ENCODE results near the gene PDIA4. TPM values are rescaled to one million over a fixed set of nuclear protein-coding genes. Genes with fewer than 3 reads are reported as not detected.
"Not testable (repeated sequence)": the region's sequence is repeated elsewhere in the genome, so short reads cannot be mapped to it uniquely, and the experiment has no call there.

Gene PDIA4
- total and polyA plus RNA-seq, 7 donors = 9.8 to 29.2 (median 14.5) TPM

- intact Hi-C loops (cut with DNase I) = loop anchor here in 1 of 2 donors (5.0 kb wide), 1 partner anchor 61 kb away; no protein-coding TSS in a partner anchor
- no peak for TF ChIP-seq CTCF (IDR thresholded peaks at IDR 0.05)
- 76 to 82% (median 77%) methylated on average over 4 of the region's 4 CpGs for WGBS, 3 donors
- H3K4me3 ChIP-seq = no peak overlapping the region
- no peaks in the 10 kb centered on the region for H3K4me1 ChIP-seq
- no peak overlapping the region for H3K27ac ChIP-seq
- ATAC-seq (no peak), DNase-seq (no peak)
- H3K9me3 ChIP-seq = no peaks in the 10 kb centered on the region
- no peaks in the 10 kb centered on the region for H3K27me3 ChIP-seq (ENCODE audit: insufficient read depth in 3 of 3, low read length in 2 of 3)
- H3K36me3 ChIP-seq (ENCODE audit: insufficient read depth in 1 of 2, low read depth in 1 of 2) = peaks cover 0 to 43% of the 10 kb centered on the region in 2 donors
Observed at GRCh38 chr7:149067869-149068268, 39.6 kb upstream of the PDIA4 start.

GRCh38 chr7:149063476-149063875 lies 35.2 kb upstream of the PDIA4 start:
- H3K4me3 ChIP-seq = no peak overlapping the region
- no peaks in the 10 kb centered on the region for H3K4me1 ChIP-seq
- no peak overlapping the region for H3K27ac ChIP-seq
- TF ChIP-seq CTCF (IDR thresholded peaks at IDR 0.05) = no peak
- no peaks in the 10 kb centered on the region for H3K9me3 ChIP-seq
- H3K36me3 ChIP-seq (ENCODE audit: insufficient read depth in 1 of 2, low read depth in 1 of 2) = peaks cover 0 to 8% of the 10 kb centered on the region in 2 donors
- ATAC-seq = no peak
- H3K27me3 ChIP-seq (ENCODE audit: insufficient read depth in 3 of 3, low read length in 2 of 3) = no peaks in the 10 kb centered on the region
- DNase-seq = no peak
- intact Hi-C loops (cut with DNase I) = no loop called here

GRCh38 chr7:149062217-149062899 lies 34.1 kb upstream of the PDIA4 start:
- H3K27me3 ChIP-seq (ENCODE audit: insufficient read depth in 3 of 3, low read length in 2 of 3); DNase-seq; H3K4me1 ChIP-seq; ATAC-seq; H3K36me3 ChIP-seq (ENCODE audit: insufficient read depth in 1 of 2, low read depth in 1 of 2); H3K9me3 ChIP-seq; H3K27ac ChIP-seq; H3K4me3 ChIP-seq; intact Hi-C loops (cut with DNase I): not testable (repeated sequence)
- WGBS, 3 donors = 56 to 77% (median 65%) methylated on average over 10 of the region's 10 CpGs

- H3K4me1 ChIP-seq = no peaks in the 10 kb centered on the region
- no peak overlapping the region for H3K27ac ChIP-seq
- 34 to 43% (median 36%) methylated on average over 1 of the region's 1 CpG for WGBS, 3 donors
- ATAC-seq (no peak), DNase-seq (no peak)
- no peaks in the 10 kb centered on the region for H3K9me3 ChIP-seq
- no peaks in the 10 kb centered on the region for H3K36me3 ChIP-seq (ENCODE audit: insufficient read depth in 1 of 2, low read depth in 1 of 2)
- no peak for TF ChIP-seq CTCF (IDR thresholded peaks at IDR 0.05)
- no peaks in the 10 kb centered on the region for H3K27me3 ChIP-seq (ENCODE audit: insufficient read depth in 3 of 3, low read length in 2 of 3)
- intact Hi-C loops (cut with DNase I) = no loop called here
- no peak overlapping the region for H3K4me3 ChIP-seq
Observed at GRCh38 chr7:149060156-149060555, 31.9 kb upstream of the PDIA4 start.

GRCh38 chr7:149053885-149054284 lies 25.6 kb upstream of the PDIA4 start:
- Histone ChIP-seq H3K4me3 (no peak overlapping the region), H3K27ac (no peak overlapping the region), H3K9me3 (no peaks in the 10 kb centered on the region), H3K36me3 (ENCODE audit: insufficient read depth in 1 of 2, low read depth in 1 of 2) (no peaks in the 10 kb centered on the region), H3K4me1 (no peaks in the 10 kb centered on the region), H3K27me3 (ENCODE audit: insufficient read depth in 3 of 3, low read length in 2 of 3) (peaks cover 0 to 2% (median 0%) of the 10 kb centered on the region in 3 donors)
- no peak for TF ChIP-seq CTCF (IDR thresholded peaks at IDR 0.05)
- DNase-seq (no peak), ATAC-seq (no peak)
- WGBS, 3 donors = 87 to 90% (median 88%) methylated on average over 8 of the region's 8 CpGs
- intact Hi-C loops (cut with DNase I) = no loop called here
